Astrocyte (in vitro differentiated cells and primary cell): Measurements from ENCODE around the gene MINDY3.

Experiments used
- CTCF ChIP-seq: IDR thresholded peaks from 2 replicates; pipeline ENCODE4 v1.5.1; 2011; ENCODE audit warnings: low read depth, mild to moderate bottlenecking, inconsistent platforms, low read length, moderate library complexity; ENCODE audit not compliant: insufficient read depth
- EZH2 ChIP-seq: IDR thresholded peaks from 2 replicates; pipeline ENCODE4 v1.6.1; 2012; ENCODE audit warnings: mild to moderate bottlenecking, low read length, inconsistent platforms; ENCODE audit not compliant: insufficient read depth

GRCh38 chr10:15863733-15864132 is 3.4 kb upstream of the MINDY3 start:
- TF ChIP-seq CTCF (no peak), EZH2 (no peak)
